Measurements from ENCODE around the gene LONP2. TPM values are rescaled to one million over a fixed set of nuclear protein-coding genes. Genes with fewer than 3 reads are reported as not detected.

The LONP2 gene
- total and polyA plus RNA-seq, 4 donors: 30.0 to 304 (median 52.8) TPM

- TF ChIP-seq FOXA1 (IDR thresholded peaks at IDR 0.05): no peak
These were observed 42.4 kb upstream of the LONP2 start (continued) for GRCh38 chr16:48201515-48202201.

DNA sequence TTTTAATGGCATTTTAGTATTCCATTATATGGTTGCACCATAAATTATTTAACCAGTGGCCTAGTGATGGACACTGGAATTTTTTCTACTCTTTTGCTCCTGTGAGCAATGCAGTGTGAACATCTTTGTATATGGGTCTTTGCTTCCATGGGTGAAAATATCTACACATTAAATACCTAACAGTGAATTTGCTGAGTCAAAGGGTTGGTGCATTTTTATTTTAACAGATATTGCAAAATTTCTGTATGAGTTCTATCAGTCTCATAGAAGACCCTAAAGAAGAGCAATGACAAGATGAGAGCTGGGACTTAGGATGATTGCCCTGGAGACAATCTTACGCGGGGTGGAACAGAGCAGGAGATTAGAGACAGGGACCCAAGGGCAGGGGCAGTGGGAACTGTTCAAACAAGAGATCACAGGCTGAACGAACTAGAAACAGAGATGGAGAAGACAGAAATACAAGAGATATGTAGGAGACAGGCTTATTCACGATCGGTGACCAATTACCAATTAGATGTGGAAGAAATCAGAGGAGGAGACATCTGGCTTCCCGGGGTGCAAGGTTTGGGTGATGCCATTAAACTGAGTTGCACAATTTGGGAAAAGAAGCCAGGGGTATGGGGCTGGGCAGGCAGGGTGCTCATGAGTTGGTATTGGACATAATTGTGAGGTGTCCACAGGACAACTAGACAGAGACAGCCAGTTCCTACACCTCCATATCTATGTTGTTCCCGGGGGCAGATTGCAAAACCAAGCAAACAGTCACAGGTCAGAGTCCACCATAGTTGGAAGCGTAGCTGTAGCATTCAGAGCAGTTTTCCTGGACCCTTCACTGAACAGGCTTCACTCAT is 39.9 kb upstream of the LONP2 start:
- Histone ChIP-seq H3K4me1 (ENCODE audit: control insufficient read depth in 4 of 4, insufficient read depth in 4 of 4, low read length in 3 of 4) (peaks cover 17 to 47% (median 31%) of the 10 kb centered on the region in 4 donors), H3K9me3 (ENCODE audit: control insufficient read depth in 4 of 4, low read length in 3 of 4) (no peaks in the 10 kb centered on the region), H3K36me3 (ENCODE audit: control insufficient read depth in 4 of 4, insufficient read depth in 3 of 4, low read depth in 1 of 4, low read length in 3 of 4) (no peaks in the 10 kb centered on the region), H3K9ac (ENCODE audit: low read depth in 1 of 2, low read length in 2 of 2) (peak overlapping the region; percentile 3 to 71), H3K27me3 (ENCODE audit: control insufficient read depth in 4 of 4, insufficient read depth in 4 of 4, low read length in 3 of 4) (no peaks in the 10 kb centered on the region), H3K27ac (ENCODE audit: low read depth in 1 of 2, low read length in 2 of 2) (peak overlapping the region; percentile 90 to 99), H3K4me3 (ENCODE audit: low read depth in 1 of 3, low read length in 3 of 3) (peak overlapping the region; percentile 2 to 50 (median 19))
- WGBS: 32% methylated on average over 8 of the region's 8 CpGs
- DNase-seq (ENCODE audit: low spot score): peak; percentile 52
- TF ChIP-seq JUND (IDR thresholded peaks at IDR 0.05) (peak; percentile 90 to 94), ATF3 (IDR thresholded peaks at IDR 0.05) (peak; percentile 88), NR2F2 (IDR thresholded peaks at IDR 0.05) (peak; percentile 76), EGR1 (IDR thresholded peaks at IDR 0.05; ENCODE audit: low read depth in 2 of 2) (peak; percentile 77 to 96), FOXA2 (IDR thresholded peaks at IDR 0.05) (peak; percentile 73), REST (IDR thresholded peaks at IDR 0.05) (peak; percentile 90), HNF4A (conservative IDR thresholded peaks at IDR 0.05) (peak; percentile 99), FOXA1 (IDR thresholded peaks at IDR 0.05) (peak; percentile 83), MAX (IDR thresholded peaks at IDR 0.05) (peak; percentile 97), SP1 (IDR thresholded peaks at IDR 0.05) (peak; percentile 100), RAD21 (IDR thresholded peaks at IDR 0.05) (peak; percentile 48 to 63), ZBTB33 (IDR thresholded peaks at IDR 0.05) (peak; percentile 94), TAF1 (conservative IDR thresholded peaks at IDR 0.05) (peak; percentile 78), RXRA (IDR thresholded peaks at IDR 0.05) (peak; percentile 95 to 96), GABPA (IDR thresholded peaks at IDR 0.05 in 1 of 2, conservative IDR thresholded peaks at IDR 0.05 in 1 of 2) (peak in 1 of 2 donors; percentile 56), HNF4G (IDR thresholded peaks at IDR 0.05) (peak; percentile 99), YY1 (IDR thresholded peaks at IDR 0.05) (peak; percentile 95)
- TF ChIP-seq, protein P1, sequence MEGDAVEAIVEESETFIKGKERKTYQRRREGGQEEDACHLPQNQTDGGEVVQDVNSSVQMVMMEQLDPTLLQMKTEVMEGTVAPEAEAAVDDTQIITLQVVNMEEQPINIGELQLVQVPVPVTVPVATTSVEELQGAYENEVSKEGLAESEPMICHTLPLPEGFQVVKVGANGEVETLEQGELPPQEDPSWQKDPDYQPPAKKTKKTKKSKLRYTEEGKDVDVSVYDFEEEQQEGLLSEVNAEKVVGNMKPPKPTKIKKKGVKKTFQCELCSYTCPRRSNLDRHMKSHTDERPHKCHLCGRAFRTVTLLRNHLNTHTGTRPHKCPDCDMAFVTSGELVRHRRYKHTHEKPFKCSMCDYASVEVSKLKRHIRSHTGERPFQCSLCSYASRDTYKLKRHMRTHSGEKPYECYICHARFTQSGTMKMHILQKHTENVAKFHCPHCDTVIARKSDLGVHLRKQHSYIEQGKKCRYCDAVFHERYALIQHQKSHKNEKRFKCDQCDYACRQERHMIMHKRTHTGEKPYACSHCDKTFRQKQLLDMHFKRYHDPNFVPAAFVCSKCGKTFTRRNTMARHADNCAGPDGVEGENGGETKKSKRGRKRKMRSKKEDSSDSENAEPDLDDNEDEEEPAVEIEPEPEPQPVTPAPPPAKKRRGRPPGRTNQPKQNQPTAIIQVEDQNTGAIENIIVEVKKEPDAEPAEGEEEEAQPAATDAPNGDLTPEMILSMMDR (IDR thresholded peaks at IDR 0.05; ENCODE audit: low read depth, low read length, missing input control): no peak
